GM12878 (cell line): ENCODE measurements around the gene SLC19A1. TPM values are rescaled to one million over a fixed set of nuclear protein-coding genes. Genes with fewer than 3 reads are reported as not detected.

Source experiments
- ATAC-seq: fragments of 200-7000 bp; cut with Tn5 transposase; 3 replicates; pipeline ENCODE4 v1.9.1; 2020; ENCODE audit warnings: mild to moderate bottlenecking, moderate library complexity
- BruUV-seq: library from RNA; stranded (reverse); fragments of 400-500 nt; replicated peaks from 2 replicates; lab custom pipeline; 2021; lab: Mats Ljungman, UMichigan
- CTCF ChIA-PET: fragments of 300-600 bp; sonication (Branson Sonifier 250); formaldehyde crosslinking; extraction: SDS; loops from one replicate; lab custom pipeline; 2021; ENCODE audit warnings: inconsistent platforms; lab: Yijun Ruan, JAX
- POLR2A ChIA-PET: fragments of 350-600 bp; formaldehyde crosslinking; extraction: SDS; loops from one replicate; lab custom pipeline; 2021; ENCODE audit warnings: inconsistent platforms; lab: Charles Lee
- RAD21 ChIA-PET: fragments of 300-600 bp; sonication (Branson Sonifier 250); formaldehyde crosslinking; loops from one replicate; lab custom pipeline; 2023; ENCODE audit warnings: antibody characterized with exemption; ENCODE audit not compliant: unreplicated experiment; lab: Charles Lee
- SMC1A ChIA-PET: fragments of 300-600 bp; sonication (Branson Sonifier 250); formaldehyde crosslinking; loops from one replicate; lab custom pipeline; 2023; ENCODE audit not compliant: unreplicated experiment, uncharacterized antibody; lab: Charles Lee
- DNase-seq: peaks from one replicate; pipeline ENCODE4 v3.0.0-alpha.2; 2011; ENCODE audit warnings: low read depth, low spot score
- FAIRE-seq: peaks from 3 replicates; lab custom pipeline; 2011; peaks lifted over from hg19 to GRCh38; lab: Jason Lieb, UNC
- H2AFZ ChIP-seq: 2 replicates; pipeline ENCODE4 v1.6.0; 2011; ENCODE audit warnings: low read depth, low read length, control low read depth; ENCODE audit not compliant: control insufficient read depth
- H3K27ac ChIP-seq: 2 replicates; pipeline ENCODE4 v1.5.1; 2011; ENCODE audit warnings: control low read depth; ENCODE audit not compliant: control insufficient read depth, insufficient read depth
- H3K27me3 ChIP-seq, 2 experiments: replicated peaks in 1 of 2; 2 replicates each; pipeline versions ENCODE4 v1.6.0 to v1.6.1; 2011; ENCODE audit warnings: low read length in 1 of 2; ENCODE audit not compliant: control insufficient read depth in 2 of 2, insufficient read depth in 2 of 2
- H3K36me3 ChIP-seq, 2 experiments: 2 replicates each; pipeline ENCODE4 v1.5.1; 2011; ENCODE audit warnings: low read length in 1 of 2; ENCODE audit not compliant: control insufficient read depth in 2 of 2, insufficient read depth in 2 of 2
- H3K4me1 ChIP-seq: 2 replicates; pipeline ENCODE4 v1.6.1; 2011; ENCODE audit warnings: mild to moderate bottlenecking, low read length, moderate library complexity, mixed read lengths; ENCODE audit not compliant: control insufficient read depth, insufficient read depth
- H3K4me2 ChIP-seq: 2 replicates; pipeline ENCODE4 v1.6.0; 2011; ENCODE audit warnings: control low read depth; ENCODE audit not compliant: control insufficient read depth, insufficient read depth
- H3K4me3 ChIP-seq: fragments of 200-600 bp; sonication (generic); 2 replicates; pipeline ENCODE4 v1.5.1; 2016
- H3K79me2 ChIP-seq: 2 replicates; pipeline ENCODE4 v1.6.0; 2011; ENCODE audit warnings: low read length; ENCODE audit not compliant: control insufficient read depth, insufficient read depth
- H3K9ac ChIP-seq: 2 replicates; pipeline ENCODE4 v1.8.0; 2011; ENCODE audit warnings: low read length, control low read depth, mixed read lengths; ENCODE audit not compliant: control insufficient read depth, insufficient read depth
- H3K9me3 ChIP-seq: replicated peaks from 3 replicates; pipeline ENCODE4 v1.5.1; 2011; ENCODE audit warnings: mild to moderate bottlenecking, low read length; ENCODE audit not compliant: control insufficient read depth, insufficient read depth
- H4K20me1 ChIP-seq: 2 replicates; pipeline ENCODE4 v1.6.0; 2011; ENCODE audit not compliant: control insufficient read depth, insufficient read depth
- ELK1 ChIP-seq: IDR thresholded peaks from 2 replicates; pipeline ENCODE4 v1.6.1; 2012; ENCODE audit warnings: low read depth, low read length, improper control_type of control experiment
- HDGF ChIP-seq: fragments of 450-650 bp; IDR thresholded peaks from 2 replicates; pipeline ENCODE4 v1.6.1; 2016; ENCODE audit warnings: antibody characterized with exemption
- MLLT1 ChIP-seq: fragments of 450-650 bp; IDR thresholded peaks from 2 replicates; pipeline ENCODE4 v1.6.1; 2016; ENCODE audit warnings: mild to moderate bottlenecking
- WGBS: methylation state at CpG from one replicate; pipeline ENCODE4 v1.1.6; 2016; ENCODE audit warnings: low lambda C conversion rate; ENCODE audit not compliant: insufficient replicate concordance, insufficient coverage; ENCODE audit errors: missing lambda C conversion rate; 5-methylcytosine and 5-hydroxymethylcytosine counted together
- in situ Hi-C: fragments of 300-500 bp; cut with MboI; formaldehyde crosslinking; loops from 9 replicates; pipeline ENCODE4 v1.14.3; 2018; ENCODE audit warnings: mixed read lengths
- intact Hi-C: fragments of 100-400 bp; cut with micrococcal nuclease; formaldehyde crosslinking; loops from one replicate; pipeline ENCODE4 v1.14.2; 2022; ENCODE audit not compliant: unreplicated experiment
- polyA plus RNA-seq, 11 experiments: library from polyadenylated mRNA; depleted of rRNA in 4 of 11; unstranded in 6 of 11; stranded (reverse) in 5 of 11; fragments of >200 nt; fragmentation: Nextera tagmentation in 4 of 11; fragmentation: Illumina TruSeq in 1 of 11; extraction: Ambion mirVana in 4 of 11; extraction: Trizol in 1 of 11; gene quantifications; 1 replicate in 1 of 11; 2 replicates in 10 of 11; pipeline versions ENCODE4 v1.2.1 to v1.2.3, GENCODE V29; 2011 to 2016; ENCODE audit warnings: inconsistent platforms in 2 of 11, missing spikeins in 2 of 11, low read depth in 1 of 11
- total RNA-seq, 4 experiments: library from RNA; depleted of rRNA in 3 of 4; stranded (reverse); fragments of >200 nt in 3 of 4; fragmentation: Illumina TruSeq in 1 of 4; extraction: Trizol in 1 of 4; gene quantifications; 2 replicates each; pipeline versions ENCODE4 v1.2.1 to v1.2.3, GENCODE V29; 2013 to 2021
- TF ChIP-seq, protein P1 (sequence below): fragments of 450-650 bp; IDR thresholded peaks from 2 replicates; pipeline ENCODE4 v1.6.1; 2018; ENCODE audit warnings: borderline replicate concordance, mild to moderate bottlenecking; ENCODE audit not compliant: partially characterized antibody

SLC19A1 gene
- total and polyA plus RNA-seq, 10 of the 15 experiments (the other 5 are each of a cell fraction or from before 2014, with no cell fraction given) = 0.42 to 49.7 (median 12.2) TPM

- TF ChIP-seq MLLT1 (no peak), HDGF (no peak)
- TF ChIP-seq, protein P1, sequence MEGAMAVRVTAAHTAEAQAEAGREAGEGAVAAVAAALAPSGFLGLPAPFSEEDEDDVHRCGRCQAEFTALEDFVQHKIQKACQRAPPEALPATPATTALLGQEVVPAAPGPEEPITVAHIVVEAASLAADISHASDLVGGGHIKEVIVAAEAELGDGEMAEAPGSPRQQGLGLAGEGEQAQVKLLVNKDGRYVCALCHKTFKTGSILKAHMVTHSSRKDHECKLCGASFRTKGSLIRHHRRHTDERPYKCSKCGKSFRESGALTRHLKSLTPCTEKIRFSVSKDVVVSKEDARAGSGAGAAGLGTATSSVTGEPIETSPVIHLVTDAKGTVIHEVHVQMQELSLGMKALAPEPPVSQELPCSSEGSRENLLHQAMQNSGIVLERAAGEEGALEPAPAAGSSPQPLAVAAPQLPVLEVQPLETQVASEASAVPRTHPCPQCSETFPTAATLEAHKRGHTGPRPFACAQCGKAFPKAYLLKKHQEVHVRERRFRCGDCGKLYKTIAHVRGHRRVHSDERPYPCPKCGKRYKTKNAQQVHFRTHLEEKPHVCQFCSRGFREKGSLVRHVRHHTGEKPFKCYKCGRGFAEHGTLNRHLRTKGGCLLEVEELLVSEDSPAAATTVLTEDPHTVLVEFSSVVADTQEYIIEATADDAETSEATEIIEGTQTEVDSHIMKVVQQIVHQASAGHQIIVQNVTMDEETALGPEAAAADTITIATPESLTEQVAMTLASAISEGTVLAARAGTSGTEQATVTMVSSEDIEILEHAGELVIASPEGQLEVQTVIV = no peak
Observed at GRCh38 chr21:45476582-45476981, 65.7 kb downstream of the SLC19A1 start (continued).

DNA sequence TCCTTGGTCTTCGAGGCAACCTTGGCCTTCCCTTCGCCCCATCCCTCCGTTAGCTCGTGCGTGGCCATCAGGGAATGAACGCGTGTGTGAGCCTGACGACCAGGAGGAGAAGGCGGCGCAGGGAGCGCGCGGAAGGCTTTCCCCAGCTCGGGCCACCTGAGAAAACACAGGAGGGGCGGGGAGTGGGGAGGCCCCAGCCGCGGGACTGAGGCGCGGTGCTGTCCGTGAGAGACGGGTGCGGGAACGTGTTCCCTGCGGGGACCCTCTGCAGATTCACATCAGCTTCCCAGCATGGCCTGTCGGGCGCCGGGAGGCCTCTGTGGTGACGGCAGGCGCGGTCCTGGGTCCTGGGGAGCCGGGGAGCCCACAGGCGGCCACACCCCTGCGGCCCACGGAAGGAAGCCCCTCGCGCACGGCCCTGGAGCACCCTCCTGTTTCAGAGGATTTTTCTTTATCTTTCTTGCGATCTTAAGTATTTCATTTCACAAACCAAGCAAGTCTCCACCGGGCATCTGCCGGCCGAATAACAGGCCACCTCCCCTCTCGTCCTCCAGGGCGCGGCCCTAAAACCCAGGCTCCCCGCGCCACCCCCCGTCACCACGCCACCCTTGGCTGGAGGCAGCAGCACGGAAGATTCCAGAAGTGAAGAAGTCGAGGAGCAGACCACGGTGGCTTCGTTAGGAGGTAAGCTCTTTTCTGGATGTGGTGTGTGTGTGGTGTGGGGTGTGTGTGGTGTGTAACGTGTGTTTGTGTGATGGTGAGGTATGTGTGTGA, 66.3 kb downstream of the SLC19A1 start:
- ChIA-PET SMC1A (interaction anchor here (0.6 kb wide), 1 partner anchor 77 kb away, joined by 3 read pairs; no protein-coding TSS in a partner anchor), RAD21 (no interaction called here), CTCF (no interaction called here), POLR2A (no interaction called here)
- 86% methylated on average over 38 of the region's 53 CpGs for WGBS
- BruUV-seq = no TSS peak
- Histone ChIP-seq H3K9me3 (no peaks in the 10 kb centered on the region; the same call in 2 of the 3 replicates), H3K36me3 (no peaks in the 10 kb centered on the region), H4K20me1 (no peaks in the 10 kb centered on the region), H3K27me3 (no peaks in the 10 kb centered on the region), H3K27ac (no peak overlapping the region), H3K4me1 (peaks cover 6% of the 10 kb centered on the region; the same call in 1 of the 2 replicates), H3K9ac (no peak overlapping the region), H3K4me2 (no peak overlapping the region), H3K79me2 (no peaks in the 10 kb centered on the region), H3K4me3 (no peak overlapping the region), H2AFZ (no peak overlapping the region)
- DNase-seq = no peak
- no peak for ATAC-seq
- FAIRE-seq = no peak
- intact Hi-C loops (loop anchor here (10.0 kb wide), 2 partner anchors 69 to 349 kb away; partner anchors contain the start of gene SLC19A1), in situ Hi-C loops (no loop called here)
- TF ChIP-seq ELK1 (no peak), HDGF (0 out of 2 replicates have a peak, but pooled peaks have one; percentile 22)
